DND-41 (cell line): Measurements from ENCODE around the gene CRTAC1.

Experiments used
- CTCF ChIP-seq: IDR thresholded peaks from 2 replicates; pipeline ENCODE4 v1.5.1; 2012; ENCODE audit warnings: borderline replicate concordance, low read length, moderate library complexity, mild to moderate bottlenecking; ENCODE audit not compliant: poor library complexity, severe bottlenecking; ENCODE audit errors: extremely low read depth
- EZH2 ChIP-seq: IDR thresholded peaks from 3 replicates; pipeline ENCODE4 v1.6.1; 2012; ENCODE audit warnings: borderline replicate concordance, low read depth, mild to moderate bottlenecking, moderate library complexity, low read length, inconsistent platforms; ENCODE audit not compliant: severe bottlenecking

- no peak for TF ChIP-seq CTCF
- TF ChIP-seq EZH2, result no peak
Measured at GRCh38 chr10:97974100-97974499, 56.3 kb downstream of the CRTAC1 start.
